HEK293 (cell line): ENCODE measurements around the gene STARD4.

Experiments used
- BCL11A ChIP-seq: fragments of 450-650 bp; formaldehyde crosslinking; IDR thresholded peaks from 2 replicates; pipeline ENCODE4 v1.5.1; 2016; ENCODE audit warnings: low read depth, missing biosample characterization, missing genetic modification characterization
- CTCF ChIP-seq: fragments of 450-650 bp; formaldehyde crosslinking; IDR thresholded peaks from 2 replicates; pipeline ENCODE4 v1.5.1; 2016; ENCODE audit warnings: missing biosample characterization, missing genetic modification characterization
- KLF7 ChIP-seq: fragments of 450-650 bp; formaldehyde crosslinking; IDR thresholded peaks from 2 replicates; pipeline ENCODE4 v1.5.1; 2016; ENCODE audit warnings: missing biosample characterization, missing genetic modification characterization, borderline replicate concordance
- REST ChIP-seq: fragments of 450-650 bp; formaldehyde crosslinking; IDR thresholded peaks from 2 replicates; pipeline ENCODE4 v1.5.1; 2016; ENCODE audit warnings: missing biosample characterization, missing genetic modification characterization
- SETDB1 ChIP-seq: IDR thresholded peaks from one replicate; pipeline ENCODE4 v1.6.1; 2017; ENCODE audit warnings: mild to moderate bottlenecking, low read length, moderate library complexity, mixed read lengths; ENCODE audit not compliant: insufficient read length
- TSHZ1 ChIP-seq: fragments of 450-650 bp; formaldehyde crosslinking; IDR thresholded peaks from 2 replicates; pipeline ENCODE4 v1.5.1; 2016; ENCODE audit warnings: missing biosample characterization, missing genetic modification characterization, borderline replicate concordance
- YY1 ChIP-seq: fragments of 450-650 bp; formaldehyde crosslinking; IDR thresholded peaks from 2 replicates; pipeline ENCODE4 v1.5.1; 2018; ENCODE audit warnings: missing biosample characterization, missing genetic modification characterization
- ZFP37 ChIP-seq: fragments of 450-650 bp; formaldehyde crosslinking; IDR thresholded peaks from 2 replicates; pipeline ENCODE4 v1.5.1; 2016; ENCODE audit warnings: missing biosample characterization, missing genetic modification characterization
- ZNF398 ChIP-seq: fragments of 450-650 bp; formaldehyde crosslinking; IDR thresholded peaks from 2 replicates; pipeline ENCODE4 v1.5.1; 2017; ENCODE audit warnings: missing biosample characterization, missing genetic modification characterization
- ZNF48 ChIP-seq: fragments of 450-650 bp; formaldehyde crosslinking; IDR thresholded peaks from 2 replicates; pipeline ENCODE4 v1.5.1; 2016; ENCODE audit warnings: missing biosample characterization, missing genetic modification characterization
- ZNF558 ChIP-seq: fragments of 450-650 bp; formaldehyde crosslinking; IDR thresholded peaks from 2 replicates; pipeline ENCODE4 v1.5.1; 2016; ENCODE audit warnings: missing biosample characterization, missing genetic modification characterization

- TF ChIP-seq CTCF (tag by site-specific recombination) (no peak), TSHZ1 (tag by site-specific recombination) (no peak), ZNF398 (tag by site-specific recombination) (no peak), SETDB1 (no peak), ZNF558 (tag by site-specific recombination) (no peak), YY1 (tag by site-specific recombination) (no peak), BCL11A (no peak), KLF7 (no peak), ZFP37 (tag by site-specific recombination) (no peak), ZNF48 (no peak), REST (tag by site-specific recombination) (no peak)
These were observed 39.8 kb downstream of the STARD4 start for GRCh38 chr5:111472579-111472978.
